ENCODE data around the gene IFT20. TPM values are rescaled to one million over a fixed set of nuclear protein-coding genes. Genes with fewer than 3 reads are reported as not detected.

IFT20 gene
- polyA plus RNA-seq, 2 of the 4 experiments (the other 2 are of a cell fraction), result 56.8 to 72.1 TPM

DNA sequence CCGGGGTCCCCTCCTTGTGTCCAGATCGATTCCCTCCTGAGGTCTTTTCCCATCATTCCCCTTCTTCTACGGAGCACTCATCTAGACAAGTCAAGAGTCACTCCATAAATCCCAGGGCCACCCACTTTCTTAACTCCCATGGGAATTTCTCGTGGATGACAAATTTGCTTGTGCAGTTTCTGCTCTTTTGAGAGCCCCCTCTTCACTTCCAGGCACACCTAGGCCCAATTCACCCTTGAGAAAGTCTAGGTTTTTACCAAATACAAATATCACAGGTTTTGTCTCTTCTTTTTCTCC is 22.6 kb upstream of the IFT20 start:
- DNase-seq (ENCODE audit: low read depth in 1 of 2, low spot score in 1 of 2) (no peak), ATAC-seq (no peak), FAIRE-seq (no peak)
- H3K4me3 ChIP-seq, result peak overlapping the region; percentile 84
- CTCF ChIA-PET, result interaction anchor here (0.7 to 5.9 kb wide), 8 partner anchors 10 to 190 kb away, joined by 3 to 35 read pairs (median 8); partner anchors contain the start of genes IFT20, TNFAIP1 and VTN
- peaks cover 16% of the 10 kb centered on the region for H3K4me1 ChIP-seq
- POLR2A ChIA-PET, result interaction anchor here (0.6 to 2.9 kb wide), 25 partner anchors 8 to 317 kb away, joined by 3 to 65 read pairs (median 6); partner anchors contain the start of genes IFT20, PIGS, SARM1 and TMEM97
- H3K4me2 ChIP-seq, result peak overlapping the region; percentile 89
- no peaks in the 10 kb centered on the region for H3K9me3 ChIP-seq
- peak; percentile 1; the same call in 1 of the 2 replicates for TF ChIP-seq PHF8 (IDR thresholded peaks at IDR 0.05; ENCODE audit: borderline replicate concordance, low read depth)
- TF ChIP-seq POLR2AphosphoS2 (conservative IDR thresholded peaks at IDR 0.05; ENCODE audit: low read length), result no peak
- TF ChIP-seq KDM5A (IDR thresholded peaks at IDR 0.05), result peak; percentile 96
- TF ChIP-seq, protein P1, sequence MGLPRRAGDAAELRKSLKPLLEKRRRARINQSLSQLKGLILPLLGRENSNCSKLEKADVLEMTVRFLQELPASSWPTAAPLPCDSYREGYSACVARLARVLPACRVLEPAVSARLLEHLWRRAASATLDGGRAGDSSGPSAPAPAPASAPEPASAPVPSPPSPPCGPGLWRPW (IDR thresholded peaks at IDR 0.05), result no peak
- 10% methylated on average over 4 of the region's 4 CpGs for WGBS (ENCODE audit: missing lambda C conversion rate)
- H3K27ac ChIP-seq, result peak overlapping the region; percentile 93 to 96

DNA sequence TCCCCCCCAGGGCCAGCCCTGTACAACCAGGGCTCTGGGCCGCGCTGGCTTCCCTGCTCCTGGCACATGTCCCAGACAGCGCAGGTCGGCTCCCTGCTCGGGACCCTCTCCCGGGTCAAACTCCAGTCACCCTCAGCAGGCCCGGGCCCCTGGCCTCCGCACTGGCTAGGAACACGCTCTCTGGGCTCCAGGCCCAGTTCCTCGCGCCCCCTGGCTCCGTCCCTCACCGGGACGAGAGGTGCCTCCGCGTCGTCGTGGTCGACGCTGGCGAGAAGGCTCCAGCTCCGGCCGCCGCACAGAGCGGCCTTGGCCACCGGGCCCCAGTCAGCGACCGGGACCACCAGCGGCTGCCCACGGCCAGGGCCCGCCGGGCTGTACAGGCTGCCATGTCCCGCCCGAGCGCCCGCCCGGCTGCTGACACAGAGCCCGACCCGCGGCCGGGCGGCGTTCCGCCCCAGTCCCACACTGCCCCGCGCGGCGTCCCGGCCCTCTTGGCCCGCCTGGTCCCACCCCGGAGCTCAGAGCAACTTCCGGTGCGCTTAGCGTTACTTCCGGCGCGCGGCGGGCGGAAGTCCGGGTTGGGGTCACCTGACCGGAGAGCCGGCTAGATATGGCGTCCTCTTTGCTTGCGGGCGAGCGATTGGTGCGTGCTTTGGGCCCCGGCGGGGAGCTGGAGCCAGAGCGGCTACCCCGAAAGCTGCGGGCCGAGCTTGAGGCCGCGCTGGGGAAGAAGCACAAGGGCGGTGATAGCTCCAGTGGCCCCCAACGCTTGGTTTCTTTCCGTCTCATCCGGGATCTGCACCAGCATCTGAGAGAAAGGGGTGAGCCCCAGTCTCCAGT is 22.0 kb upstream of the IFT20 start, which contains the start of gene POLDIP2:
Gene POLDIP2, minus strand, starts transcription at position 467 of the 840 bp plus-strand sequence. Its CDS starts 79 bp downstream, at position 388.
- ChIA-PET CTCF (interaction anchor here (0.7 to 5.9 kb wide), 8 partner anchors 11 to 108 kb away, joined by 3 to 35 read pairs (median 8); partner anchors contain the start of genes IFT20, TNFAIP1 and VTN), POLR2A (interaction anchor here (0.6 to 2.9 kb wide), 27 partner anchors 8 to 316 kb away, joined by 3 to 65 read pairs (median 6); partner anchors contain the start of genes IFT20, PIGS, SARM1 and TMEM97)
- FAIRE-seq, result no peak
- Histone ChIP-seq H3K27ac (peak within 1 kb of the TSS; percentile 93 to 96), H3K9me3 (no peaks in the 10 kb centered on the region), H3K4me2 (peak within 1 kb of the TSS; percentile 97), H3K4me3 (peak within 1 kb of the TSS; percentile 84), H3K4me1 (peaks cover 16% of the 10 kb centered on the region)
- ATAC-seq, result peak; percentile 98 to 100
- DNase-seq (ENCODE audit: low read depth in 1 of 2, low spot score in 1 of 2), result peak; percentile 93 to 96
- 2% methylated on average over 50 of the region's 80 CpGs for WGBS (ENCODE audit: missing lambda C conversion rate)
- no peak for TF ChIP-seq HOXB13 (CRISPR knock-in tag; IDR thresholded peaks at IDR 0.05; ENCODE audit: low read depth)
- peak in 1 of 2 experiments; percentile 30; a peak in 1 of 5 replicates for TF ChIP-seq EP300 (IDR thresholded peaks at IDR 0.05)
- TF ChIP-seq RARB (CRISPR knock-in tag; IDR thresholded peaks at IDR 0.05), result no peak
- peak in 1 of 2 experiments; percentile 51; a peak in 3 of 5 replicates for TF ChIP-seq RAD21 (conservative IDR thresholded peaks at IDR 0.05 in 1 of 2, IDR thresholded peaks at IDR 0.05 in 1 of 2)
- TF ChIP-seq JUNB (IDR thresholded peaks at IDR 0.05), result no peak
- peak; percentile 39; the same call in 1 of the 3 replicates for TF ChIP-seq SMC3 (IDR thresholded peaks at IDR 0.05)
- no peak for TF ChIP-seq GATA3 (IDR thresholded peaks at IDR 0.05; ENCODE audit: borderline replicate concordance)
- TF ChIP-seq, protein P2, sequence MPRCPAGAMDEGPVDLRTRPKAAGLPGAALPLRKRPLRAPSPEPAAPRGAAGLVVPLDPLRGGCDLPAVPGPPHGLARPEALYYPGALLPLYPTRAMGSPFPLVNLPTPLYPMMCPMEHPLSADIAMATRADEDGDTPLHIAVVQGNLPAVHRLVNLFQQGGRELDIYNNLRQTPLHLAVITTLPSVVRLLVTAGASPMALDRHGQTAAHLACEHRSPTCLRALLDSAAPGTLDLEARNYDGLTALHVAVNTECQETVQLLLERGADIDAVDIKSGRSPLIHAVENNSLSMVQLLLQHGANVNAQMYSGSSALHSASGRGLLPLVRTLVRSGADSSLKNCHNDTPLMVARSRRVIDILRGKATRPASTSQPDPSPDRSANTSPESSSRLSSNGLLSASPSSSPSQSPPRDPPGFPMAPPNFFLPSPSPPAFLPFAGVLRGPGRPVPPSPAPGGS (IDR thresholded peaks at IDR 0.05), result peak; percentile 94; the same call in 2 of the 3 replicates
- TF ChIP-seq POLR2AphosphoS2 (conservative IDR thresholded peaks at IDR 0.05; ENCODE audit: low read length), result no peak
- TF ChIP-seq CHD4 (IDR thresholded peaks at IDR 0.05; ENCODE audit: borderline replicate concordance), result no peak
- TF ChIP-seq ZNF302 (CRISPR knock-in tag; IDR thresholded peaks at IDR 0.05), result no peak
- TF ChIP-seq CEBPB (IDR thresholded peaks at IDR 0.05), result no peak
- TF ChIP-seq USF2 (IDR thresholded peaks at IDR 0.05), result peak; percentile 92
- no peak for TF ChIP-seq KDM1A (IDR thresholded peaks at IDR 0.05; ENCODE audit: low read depth)
- no peak for TF ChIP-seq MAFK (IDR thresholded peaks at IDR 0.05; ENCODE audit: partially characterized antibody)
- TF ChIP-seq KDM5A (IDR thresholded peaks at IDR 0.05), result peak; percentile 100
- TF ChIP-seq JUN (IDR thresholded peaks at IDR 0.05), result peak; percentile 84 to 98
- TF ChIP-seq, protein P3, sequence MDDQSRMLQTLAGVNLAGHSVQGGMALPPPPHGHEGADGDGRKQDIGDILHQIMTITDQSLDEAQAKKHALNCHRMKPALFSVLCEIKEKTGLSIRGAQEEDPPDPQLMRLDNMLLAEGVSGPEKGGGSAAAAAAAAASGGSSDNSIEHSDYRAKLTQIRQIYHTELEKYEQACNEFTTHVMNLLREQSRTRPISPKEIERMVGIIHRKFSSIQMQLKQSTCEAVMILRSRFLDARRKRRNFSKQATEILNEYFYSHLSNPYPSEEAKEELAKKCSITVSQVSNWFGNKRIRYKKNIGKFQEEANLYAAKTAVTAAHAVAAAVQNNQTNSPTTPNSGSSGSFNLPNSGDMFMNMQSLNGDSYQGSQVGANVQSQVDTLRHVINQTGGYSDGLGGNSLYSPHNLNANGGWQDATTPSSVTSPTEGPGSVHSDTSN (IDR thresholded peaks at IDR 0.05), result no peak
- no peak for TF ChIP-seq HOXB5 (CRISPR knock-in tag; IDR thresholded peaks at IDR 0.05)
- TF ChIP-seq ESRRA (IDR thresholded peaks at IDR 0.05; ENCODE audit: borderline replicate concordance, low read length), result no peak
- TF ChIP-seq CHD2 (IDR thresholded peaks at IDR 0.05; ENCODE audit: low read length, partially characterized antibody), result no peak
- no peak for TF ChIP-seq ZC3H11A (IDR thresholded peaks at IDR 0.05)
- no peak for TF ChIP-seq ZSCAN20 (CRISPR knock-in tag; IDR thresholded peaks at IDR 0.05)
- TF ChIP-seq MYC (IDR thresholded peaks at IDR 0.05; ENCODE audit: borderline replicate concordance, low read length), result peak; percentile 28; the same call in 1 of the 2 replicates
- TF ChIP-seq TP53 (CRISPR knock-in tag; IDR thresholded peaks at IDR 0.05), result no peak
- peak; percentile 95; the same call in 1 of the 2 replicates for TF ChIP-seq HDAC2 (IDR thresholded peaks at IDR 0.05)
- peak; percentile 70 for TF ChIP-seq MAX (IDR thresholded peaks at IDR 0.05)
- TF ChIP-seq, protein P4, sequence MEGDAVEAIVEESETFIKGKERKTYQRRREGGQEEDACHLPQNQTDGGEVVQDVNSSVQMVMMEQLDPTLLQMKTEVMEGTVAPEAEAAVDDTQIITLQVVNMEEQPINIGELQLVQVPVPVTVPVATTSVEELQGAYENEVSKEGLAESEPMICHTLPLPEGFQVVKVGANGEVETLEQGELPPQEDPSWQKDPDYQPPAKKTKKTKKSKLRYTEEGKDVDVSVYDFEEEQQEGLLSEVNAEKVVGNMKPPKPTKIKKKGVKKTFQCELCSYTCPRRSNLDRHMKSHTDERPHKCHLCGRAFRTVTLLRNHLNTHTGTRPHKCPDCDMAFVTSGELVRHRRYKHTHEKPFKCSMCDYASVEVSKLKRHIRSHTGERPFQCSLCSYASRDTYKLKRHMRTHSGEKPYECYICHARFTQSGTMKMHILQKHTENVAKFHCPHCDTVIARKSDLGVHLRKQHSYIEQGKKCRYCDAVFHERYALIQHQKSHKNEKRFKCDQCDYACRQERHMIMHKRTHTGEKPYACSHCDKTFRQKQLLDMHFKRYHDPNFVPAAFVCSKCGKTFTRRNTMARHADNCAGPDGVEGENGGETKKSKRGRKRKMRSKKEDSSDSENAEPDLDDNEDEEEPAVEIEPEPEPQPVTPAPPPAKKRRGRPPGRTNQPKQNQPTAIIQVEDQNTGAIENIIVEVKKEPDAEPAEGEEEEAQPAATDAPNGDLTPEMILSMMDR (IDR thresholded peaks at IDR 0.05), result no peak
- peak; percentile 93 for TF ChIP-seq POLR2A (IDR thresholded peaks at IDR 0.05; ENCODE audit: low read length)
- TF ChIP-seq PHF8 (IDR thresholded peaks at IDR 0.05; ENCODE audit: borderline replicate concordance, low read depth), result peak; percentile 97
- TF ChIP-seq TFCP2L1 (CRISPR knock-in tag; IDR thresholded peaks at IDR 0.05), result 0 out of 2 replicates have a peak, but pooled peaks have one; percentile 50
